ENCODE data around the gene SESN1. TPM values are rescaled to one million over a fixed set of nuclear protein-coding genes. Genes with fewer than 3 reads are reported as not detected.

Gene SESN1
- total RNA-seq, 2 donors from 2014 or later = 26.2 to 63.1 TPM

- Histone ChIP-seq H3K27me3 (replicated peaks; ENCODE audit: insufficient read depth) (no peaks in the 10 kb centered on the region), H3K36me3 (no peaks in the 10 kb centered on the region), H3K4me3 (no peak overlapping the region), H3K9me3 (no peaks in the 10 kb centered on the region), H3K4me1 (ENCODE audit: control insufficient read depth in 1 of 2, low read depth in 2 of 2) (peaks cover 11 to 31% of the 10 kb centered on the region in 2 donors), H3K27ac (no peak overlapping the region)
- ATAC-seq (ENCODE audit: insufficient number of reproducible peaks, low FRiP score, low read depth) = no peak
- no peak for DNase-seq (ENCODE audit: low spot score)
- TF ChIP-seq CTCF (IDR thresholded peaks at IDR 0.05) = peak; percentile 63
These were observed 21.1 kb downstream of the SESN1 start for GRCh38 chr6:109073344-109074132.

GRCh38 chr6:109071125-109071917 lies 23.3 kb downstream of the SESN1 start:
- Histone ChIP-seq H3K4me3 (no peak overlapping the region), H3K27ac (no peak overlapping the region), H3K36me3 (no peaks in the 10 kb centered on the region), H3K4me1 (ENCODE audit: control insufficient read depth in 1 of 2, low read depth in 2 of 2) (peaks cover 11 to 26% of the 10 kb centered on the region in 2 donors), H3K9me3 (no peaks in the 10 kb centered on the region), H3K27me3 (replicated peaks; ENCODE audit: insufficient read depth) (no peaks in the 10 kb centered on the region)
- ATAC-seq (ENCODE audit: insufficient number of reproducible peaks, low FRiP score, low read depth) (no peak), DNase-seq (ENCODE audit: low spot score) (no peak)
- TF ChIP-seq CTCF (IDR thresholded peaks at IDR 0.05) = no peak

DNA sequence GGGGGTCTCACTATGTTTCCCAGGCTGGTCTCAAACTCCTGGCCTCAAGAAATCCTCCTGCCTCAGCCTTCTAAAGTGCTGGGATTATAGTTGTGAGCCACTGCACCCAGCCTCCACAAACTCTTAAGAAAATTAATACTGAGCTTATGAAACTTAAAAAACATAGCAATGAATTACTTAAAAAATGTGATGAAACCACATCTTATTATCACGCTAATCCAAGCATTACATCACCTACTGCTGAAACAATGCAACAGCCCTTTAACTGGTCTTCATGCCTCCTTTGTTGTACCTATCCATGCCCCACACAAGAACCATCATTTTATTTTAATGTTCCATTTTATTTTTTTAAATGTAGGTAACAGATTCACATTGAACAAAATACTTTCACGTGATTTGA lies 24.9 kb downstream of the SESN1 start:
- H3K4me1 ChIP-seq (ENCODE audit: control insufficient read depth in 1 of 2, low read depth in 2 of 2) = peaks cover 11 to 26% of the 10 kb centered on the region in 2 donors

DNA sequence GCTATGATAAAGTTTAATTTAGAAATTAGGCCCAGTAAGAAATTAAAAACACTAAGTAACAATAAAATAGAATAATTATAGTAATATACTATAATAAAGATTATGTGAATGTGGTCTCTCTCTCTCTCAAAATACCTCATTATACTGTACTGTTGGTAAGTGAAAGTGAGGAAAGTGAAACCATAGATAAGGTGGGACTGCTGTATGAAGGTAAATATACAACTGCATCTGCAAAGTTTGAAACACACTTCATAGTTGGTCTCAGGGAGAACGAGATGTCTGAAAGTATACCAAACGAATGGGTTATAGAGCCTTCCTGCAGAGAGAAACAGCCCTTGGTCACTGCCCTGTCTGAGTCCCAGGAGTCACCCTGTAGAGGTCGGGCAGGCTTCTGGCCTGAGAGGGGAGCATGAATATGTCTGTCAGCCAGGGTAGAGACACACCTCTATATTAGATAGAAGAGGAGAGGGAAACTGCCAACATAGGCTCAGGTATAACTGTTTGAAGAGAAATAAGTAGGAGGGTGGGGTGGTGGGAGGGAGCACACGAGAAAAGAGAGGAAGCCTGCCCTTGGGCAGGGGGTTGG lies 31.8 kb downstream of the SESN1 start:
- ATAC-seq (ENCODE audit: insufficient number of reproducible peaks, low FRiP score, low read depth) = no peak
- Histone ChIP-seq H3K36me3 (no peaks in the 10 kb centered on the region), H3K27me3 (replicated peaks; ENCODE audit: insufficient read depth) (no peaks in the 10 kb centered on the region), H3K4me3 (no peak overlapping the region), H3K4me1 (ENCODE audit: control insufficient read depth in 1 of 2, low read depth in 2 of 2) (peaks cover 24 to 27% of the 10 kb centered on the region in 2 donors), H3K9me3 (no peaks in the 10 kb centered on the region), H3K27ac (no peak overlapping the region)
- no peak for DNase-seq (ENCODE audit: low spot score)
- TF ChIP-seq CTCF (IDR thresholded peaks at IDR 0.05) = no peak

More for the DNA sequence above, 24.9 kb downstream of the SESN1 start:
- Histone ChIP-seq H3K27me3 (replicated peaks; ENCODE audit: insufficient read depth) (no peaks in the 10 kb centered on the region), H3K9me3 (no peaks in the 10 kb centered on the region), H3K4me3 (no peak overlapping the region), H3K27ac (no peak overlapping the region), H3K36me3 (no peaks in the 10 kb centered on the region)
- no peak for TF ChIP-seq CTCF (IDR thresholded peaks at IDR 0.05)
- ATAC-seq (ENCODE audit: insufficient number of reproducible peaks, low FRiP score, low read depth) (no peak), DNase-seq (ENCODE audit: low spot score) (no peak)

GRCh38 chr6:109062216-109062615 lies 32.4 kb downstream of the SESN1 start:
- no peak for DNase-seq (ENCODE audit: low spot score)
- Histone ChIP-seq H3K9me3 (no peaks in the 10 kb centered on the region), H3K27ac (no peak overlapping the region), H3K27me3 (replicated peaks; ENCODE audit: insufficient read depth) (no peaks in the 10 kb centered on the region), H3K4me1 (ENCODE audit: control insufficient read depth in 1 of 2, low read depth in 2 of 2) (peaks cover 29 to 32% of the 10 kb centered on the region in 2 donors), H3K4me3 (no peak overlapping the region), H3K36me3 (no peaks in the 10 kb centered on the region)
- ATAC-seq (ENCODE audit: insufficient number of reproducible peaks, low FRiP score, low read depth) = no peak
- TF ChIP-seq CTCF (IDR thresholded peaks at IDR 0.05) = no peak
